ENCODE measurements around the gene NRIP1.

NRIP1 gene

GRCh38 chr21:15065392-15066122, 757 bp upstream of the NRIP1 start:
- DNase-seq, result peak; percentile 95

GRCh38 chr21:15063814-15064575, 805 bp downstream of the NRIP1 start:
- DNase-seq, result peak; percentile 82

- peak; percentile 74 for DNase-seq
Measured at GRCh38 chr21:15063081-15063813, 1.6 kb downstream of the NRIP1 start.

- no peak for DNase-seq
Measured at GRCh38 chr21:15062606-15062965, 2.2 kb downstream of the NRIP1 start.

- DNase-seq, result peak; percentile 62
Measured at GRCh38 chr21:15061747-15062605, 2.8 kb downstream of the NRIP1 start.

GRCh38 chr21:15061279-15061678, 3.5 kb downstream of the NRIP1 start:
- no peak for DNase-seq

GRCh38 chr21:15060543-15061175, 4.1 kb downstream of the NRIP1 start:
- no peak for DNase-seq

GRCh38 chr21:15059397-15059796, 5.4 kb downstream of the NRIP1 start:
- DNase-seq, result no peak

GRCh38 chr21:15058854-15059263, 5.9 kb downstream of the NRIP1 start:
- DNase-seq, result peak; percentile 44

GRCh38 chr21:15057285-15057684, 7.5 kb downstream of the NRIP1 start:
- peak; percentile 56 for DNase-seq

- no peak for DNase-seq
Measured at GRCh38 chr21:15054606-15055239, 10.1 kb downstream of the NRIP1 start.

GRCh38 chr21:15054089-15054488, 10.7 kb downstream of the NRIP1 start:
- no peak for DNase-seq

GRCh38 chr21:15053500-15053899, 11.3 kb downstream of the NRIP1 start:
- no peak for DNase-seq

- DNase-seq, result no peak
Measured at GRCh38 chr21:15052459-15052763, 12.4 kb downstream of the NRIP1 start.

GRCh38 chr21:15051644-15052458, 12.9 kb downstream of the NRIP1 start:
- DNase-seq, result peak; percentile 60

- no peak for DNase-seq
Measured at GRCh38 chr21:15050568-15051377, 14.0 kb downstream of the NRIP1 start.

GRCh38 chr21:15045017-15045416, 19.8 kb downstream of the NRIP1 start:
- DNase-seq, result no peak

- DNase-seq, result no peak
Measured at GRCh38 chr21:15042531-15042930, 22.3 kb downstream of the NRIP1 start.

- no peak for DNase-seq
Measured at GRCh38 chr21:15039607-15040299, 25.0 kb downstream of the NRIP1 start.
